DOHH2 (cell line): ENCODE results near the gene SCLT1.

Experiments used
- CTCF ChIP-seq: fragments of 200-600 bp; sonication (generic); IDR thresholded peaks from one replicate; pipeline ENCODE4 v1.5.1; 2014; ENCODE audit warnings: antibody characterized with exemption, mild to moderate bottlenecking, low read depth, low read length; ENCODE audit not compliant: poor library complexity, severe bottlenecking
- EZH2phosphoT487 ChIP-seq: fragments of 200-600 bp; sonication (generic); IDR thresholded peaks from 2 replicates; pipeline ENCODE4 v1.6.1; 2017; ENCODE audit warnings: borderline replicate concordance, mild to moderate bottlenecking, antibody characterized with exemption, low read length, moderate library complexity, mixed read lengths

GRCh38 chr4:128846063-128846462, 247.3 kb downstream of the SCLT1 start:
- no peak for TF ChIP-seq CTCF
- no peak for TF ChIP-seq EZH2phosphoT487
